ENCODE results near the gene DICER1.

GRCh38 chr14:95134304-95134933 lies 22.9 kb downstream of the DICER1 start:
- TF ChIP-seq POLR2A (IDR thresholded peaks at IDR 0.05; ENCODE audit: low read depth, low read length) (no peak), TAF1 (IDR thresholded peaks at IDR 0.05; ENCODE audit: low read depth, low read length) (no peak), POLR2AphosphoS5 (IDR thresholded peaks at IDR 0.05; ENCODE audit: low read depth, low read length) (no peak)

Measured in GM12891 (cell line).